C4-2B (cell line): ENCODE measurements around the gene TCF12.

Source experiments
- H3K27ac ChIP-seq: fragments of 450-650 bp; 2 replicates; pipeline ENCODE4 v1.5.1; 2017
- ZFX ChIP-seq: fragments of 450-650 bp; IDR thresholded peaks from 2 replicates; pipeline ENCODE4 v1.6.1; 2017
- TF ChIP-seq, protein P1 (sequence below): fragments of 450-650 bp; conservative IDR thresholded peaks from 2 replicates; pipeline ENCODE4 v1.5.1; 2017; ENCODE audit warnings: mild to moderate bottlenecking

Gene TCF12

DNA sequence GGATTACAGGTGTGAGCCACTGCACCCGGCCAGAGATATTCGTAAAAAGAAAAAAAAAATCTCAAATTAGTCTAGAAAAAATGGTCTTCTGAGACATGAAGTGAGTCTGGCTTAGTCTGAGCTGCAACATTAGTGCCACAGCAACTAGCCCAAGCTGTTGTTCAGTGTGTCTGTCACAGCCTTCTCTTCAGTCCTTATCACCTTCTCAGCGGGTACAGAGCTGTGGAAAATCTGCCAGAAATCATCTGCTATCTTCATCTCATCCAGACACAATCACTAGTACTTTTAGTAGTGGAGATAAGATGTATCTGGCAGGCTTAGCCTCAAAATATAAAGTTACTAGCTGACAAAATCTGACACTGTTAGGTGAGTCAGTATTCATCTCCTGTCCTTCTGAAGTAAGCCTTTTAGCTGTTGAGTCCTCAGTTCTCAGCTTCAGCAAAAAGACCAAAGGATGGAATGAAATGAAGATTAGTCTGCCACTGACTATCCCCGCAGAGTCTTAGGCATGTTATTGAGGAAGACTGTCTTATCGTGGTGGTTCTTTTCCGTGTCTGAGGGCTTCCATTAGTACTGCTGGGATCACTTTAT, 337.4 kb downstream of the TCF12 start:
- no peak for TF ChIP-seq ZFX
- TF ChIP-seq, protein P1, sequence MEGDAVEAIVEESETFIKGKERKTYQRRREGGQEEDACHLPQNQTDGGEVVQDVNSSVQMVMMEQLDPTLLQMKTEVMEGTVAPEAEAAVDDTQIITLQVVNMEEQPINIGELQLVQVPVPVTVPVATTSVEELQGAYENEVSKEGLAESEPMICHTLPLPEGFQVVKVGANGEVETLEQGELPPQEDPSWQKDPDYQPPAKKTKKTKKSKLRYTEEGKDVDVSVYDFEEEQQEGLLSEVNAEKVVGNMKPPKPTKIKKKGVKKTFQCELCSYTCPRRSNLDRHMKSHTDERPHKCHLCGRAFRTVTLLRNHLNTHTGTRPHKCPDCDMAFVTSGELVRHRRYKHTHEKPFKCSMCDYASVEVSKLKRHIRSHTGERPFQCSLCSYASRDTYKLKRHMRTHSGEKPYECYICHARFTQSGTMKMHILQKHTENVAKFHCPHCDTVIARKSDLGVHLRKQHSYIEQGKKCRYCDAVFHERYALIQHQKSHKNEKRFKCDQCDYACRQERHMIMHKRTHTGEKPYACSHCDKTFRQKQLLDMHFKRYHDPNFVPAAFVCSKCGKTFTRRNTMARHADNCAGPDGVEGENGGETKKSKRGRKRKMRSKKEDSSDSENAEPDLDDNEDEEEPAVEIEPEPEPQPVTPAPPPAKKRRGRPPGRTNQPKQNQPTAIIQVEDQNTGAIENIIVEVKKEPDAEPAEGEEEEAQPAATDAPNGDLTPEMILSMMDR: no peak
- H3K27ac ChIP-seq: no peak overlapping the region

DNA sequence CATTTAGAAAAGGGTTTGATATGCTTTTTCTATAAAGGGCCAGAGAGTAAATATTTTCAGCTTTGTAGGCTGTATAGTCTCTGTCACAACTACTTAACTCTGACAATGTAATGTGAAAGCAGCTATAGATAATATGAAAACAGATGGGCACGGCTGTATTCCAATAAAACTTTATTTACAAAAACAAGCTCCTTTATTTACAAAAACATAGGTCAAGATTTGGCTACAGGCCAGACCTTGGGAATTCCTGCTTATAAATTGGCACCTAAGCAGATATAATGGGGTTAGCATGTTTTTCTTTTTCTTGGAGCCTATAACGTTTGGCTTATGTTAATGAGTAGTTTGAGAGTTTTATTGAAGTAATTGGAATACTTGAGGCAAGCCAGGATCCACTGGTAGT, 338.5 kb downstream of the TCF12 start:
- no peak for TF ChIP-seq ZFX
- TF ChIP-seq, protein P1: no peak
- H3K27ac ChIP-seq: no peak overlapping the region

DNA sequence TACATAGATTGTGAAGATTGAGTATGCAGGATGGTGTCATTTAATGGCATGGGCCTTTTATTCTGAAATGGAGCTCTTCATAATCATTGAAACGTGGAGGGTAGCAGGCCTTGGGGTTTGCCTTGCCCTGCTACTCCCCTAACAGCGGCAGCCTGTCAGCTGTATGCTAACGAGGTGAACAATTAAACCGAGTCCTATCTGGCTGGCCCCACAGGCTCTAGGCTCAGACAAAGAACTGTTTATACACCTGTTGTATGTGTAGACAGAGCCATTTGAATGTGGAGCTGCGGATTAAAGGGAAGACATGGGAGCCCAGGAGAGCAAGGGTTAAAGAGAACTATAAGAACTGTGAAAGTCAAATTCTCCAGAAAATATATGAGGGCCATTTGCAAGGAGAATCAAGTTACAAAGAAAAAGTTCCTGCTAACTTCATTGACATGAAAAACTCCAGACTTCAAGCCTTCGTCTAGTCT, 341.2 kb downstream of the TCF12 start:
- H3K27ac ChIP-seq: no peak overlapping the region

DNA sequence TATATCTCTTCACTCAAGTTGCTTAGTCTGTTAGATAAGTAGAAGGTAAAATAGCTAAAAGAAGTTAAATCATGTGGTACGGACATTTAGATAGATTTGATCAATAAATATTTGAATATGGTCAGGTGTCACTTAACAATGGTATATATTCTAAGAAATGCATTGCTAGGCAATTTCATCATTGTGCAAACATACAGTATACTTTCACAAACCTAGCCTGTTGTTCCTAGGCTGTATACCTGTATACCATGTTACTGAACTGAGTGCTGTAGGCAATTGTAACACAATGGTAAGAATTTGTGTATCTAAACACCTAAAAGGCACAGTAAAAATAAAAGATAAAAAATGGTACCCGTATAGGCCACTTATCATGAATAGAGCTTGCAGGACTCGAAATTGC, 345.1 kb downstream of the TCF12 start:
- no peak for TF ChIP-seq ZFX
- TF ChIP-seq, protein P1: no peak
- no peak overlapping the region for H3K27ac ChIP-seq

More for the DNA sequence above, 341.2 kb downstream of the TCF12 start:
- TF ChIP-seq, protein P1: no peak
- TF ChIP-seq ZFX: no peak

DNA sequence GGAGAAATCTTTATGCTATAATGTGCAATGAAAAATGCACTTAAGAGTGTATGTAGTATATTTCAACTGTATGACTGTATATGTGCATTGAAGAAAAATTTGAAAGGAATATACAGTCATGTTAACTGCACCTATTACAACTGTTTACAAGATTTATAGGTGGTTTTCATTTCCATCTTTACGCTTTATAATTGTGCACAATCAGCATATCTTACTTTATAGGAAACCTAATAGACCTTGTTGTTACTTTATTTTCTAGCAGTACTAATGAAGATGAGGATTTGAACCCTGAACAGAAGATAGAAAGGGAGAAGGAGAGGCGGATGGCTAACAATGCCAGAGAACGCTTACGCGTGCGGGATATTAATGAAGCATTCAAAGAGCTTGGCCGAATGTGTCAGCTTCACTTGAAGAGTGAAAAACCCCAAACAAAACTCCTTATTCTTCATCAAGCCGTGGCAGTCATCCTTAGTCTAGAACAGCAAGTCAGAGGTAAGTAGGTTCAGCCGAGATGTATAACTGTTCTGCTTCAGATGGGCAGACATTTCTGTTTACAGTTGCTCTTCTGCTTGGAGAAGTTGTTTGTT, 354.4 kb downstream of the TCF12 start:
- no peak overlapping the region for H3K27ac ChIP-seq
- TF ChIP-seq, protein P1: no peak
- TF ChIP-seq ZFX: no peak

DNA sequence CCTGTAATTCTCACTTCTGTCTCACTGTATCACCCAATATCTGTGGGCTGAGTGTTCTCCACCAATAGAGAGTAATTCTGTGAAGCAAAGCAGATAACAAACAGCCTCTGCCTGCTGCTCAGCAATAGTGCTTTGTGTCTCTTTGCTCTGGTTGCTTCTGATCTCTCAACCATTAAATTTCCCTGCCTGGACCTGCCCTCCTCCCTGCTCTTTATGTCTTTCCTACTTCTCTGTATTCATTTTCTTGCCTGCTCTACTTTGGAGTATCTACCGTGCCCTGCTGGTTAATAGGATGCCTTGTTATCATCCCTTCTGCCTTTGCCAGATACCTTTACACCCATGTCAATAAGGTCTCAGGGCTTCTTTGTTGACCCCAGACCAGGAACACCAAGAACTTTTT, 355.0 kb downstream of the TCF12 start:
- TF ChIP-seq ZFX: no peak
- TF ChIP-seq, protein P1: no peak
- no peak overlapping the region for H3K27ac ChIP-seq

DNA sequence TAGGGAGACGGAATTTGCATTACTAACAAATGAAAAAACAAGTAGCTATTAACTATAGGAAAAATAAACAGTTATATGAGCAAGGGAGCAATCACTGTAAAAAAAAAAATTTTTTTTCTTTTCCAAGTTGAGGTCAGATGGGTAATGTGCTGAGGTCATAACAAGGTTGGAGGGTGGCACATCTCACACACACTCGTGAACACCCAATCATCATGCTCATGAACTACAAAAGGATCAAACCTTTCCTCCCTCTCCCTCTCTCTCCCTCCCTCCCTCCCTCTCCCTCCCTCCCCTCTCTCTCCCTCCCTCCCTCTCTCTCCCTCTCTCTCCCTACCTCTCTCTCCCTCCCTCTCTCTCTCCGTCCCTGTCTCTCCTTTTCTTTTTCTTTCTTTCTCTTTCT, 360.0 kb downstream of the TCF12 start:
- no peak overlapping the region for H3K27ac ChIP-seq
- TF ChIP-seq, protein P1: no peak
- no peak for TF ChIP-seq ZFX
